Astrocyte (in vitro differentiated cells and primary cell): ENCODE data around the gene CHST9. TPM values are rescaled to one million over a fixed set of nuclear protein-coding genes. Genes with fewer than 3 reads are reported as not detected.

Experiments
- DNase-seq: peaks from one replicate; pipeline ENCODE4 v3.0.0-alpha.2; 2010; ENCODE audit warnings: low read depth
- FAIRE-seq: peaks from 2 replicates; lab custom pipeline; 2011; peaks lifted over from hg19 to GRCh38; lab: Jason Lieb, UNC
- H2AFZ ChIP-seq: 2 replicates; pipeline ENCODE4 v1.6.0; 2012; ENCODE audit warnings: low read depth, low read length, inconsistent platforms
- H3K27ac ChIP-seq: 2 replicates; pipeline ENCODE4 v1.5.1; 2011; ENCODE audit warnings: low read depth, low read length, inconsistent platforms
- H3K27me3 ChIP-seq: 2 replicates; pipeline ENCODE4 v1.6.0; 2011; ENCODE audit warnings: low read length, inconsistent platforms; ENCODE audit not compliant: insufficient read depth
- H3K36me3 ChIP-seq: 2 replicates; pipeline ENCODE4 v1.5.1; 2011; ENCODE audit warnings: low read length, inconsistent platforms; ENCODE audit not compliant: insufficient read depth
- H3K4me1 ChIP-seq: 2 replicates; pipeline ENCODE4 v1.5.1; 2011; ENCODE audit warnings: low read length, inconsistent platforms; ENCODE audit not compliant: insufficient read depth
- H3K4me2 ChIP-seq: 2 replicates; pipeline ENCODE4 v1.6.0; 2012; ENCODE audit warnings: low read length, inconsistent platforms
- H3K4me3 ChIP-seq: 2 replicates; pipeline ENCODE4 v1.5.1; 2011; ENCODE audit warnings: low read depth, mild to moderate bottlenecking, low read length, inconsistent platforms; ENCODE audit not compliant: insufficient read depth
- H3K79me2 ChIP-seq: 2 replicates; pipeline ENCODE4 v1.6.0; 2012; ENCODE audit warnings: mild to moderate bottlenecking, low read length, inconsistent platforms; ENCODE audit not compliant: insufficient read depth
- H3K9ac ChIP-seq: 2 replicates; pipeline ENCODE4 v1.6.0; 2012; ENCODE audit warnings: mild to moderate bottlenecking, low read length, inconsistent platforms
- H3K9me3 ChIP-seq: 2 replicates; pipeline ENCODE4 v1.5.1; 2012; ENCODE audit warnings: low read depth, mild to moderate bottlenecking, low read length, inconsistent platforms; ENCODE audit not compliant: insufficient read depth
- H4K20me1 ChIP-seq: 2 replicates; pipeline ENCODE4 v1.6.0; 2012; ENCODE audit warnings: low read length, inconsistent platforms; ENCODE audit not compliant: insufficient read depth
- H3K27ac Mint-ChIP-seq: one replicate; pipeline ENCODE4 v1.8.0; 2021; ENCODE audit warnings: mild to moderate bottlenecking, mixed read lengths; ENCODE audit not compliant: unreplicated experiment
- H3K27me3 Mint-ChIP-seq: one replicate; pipeline ENCODE4 v1.8.0; 2021; ENCODE audit warnings: low read depth, mixed read lengths; ENCODE audit not compliant: unreplicated experiment
- H3K36me3 Mint-ChIP-seq: one replicate; pipeline ENCODE4 v1.8.0; 2021; ENCODE audit warnings: low read depth, mixed read lengths; ENCODE audit not compliant: unreplicated experiment
- H3K4me1 Mint-ChIP-seq: one replicate; pipeline ENCODE4 v1.8.0; 2021; ENCODE audit warnings: low read depth, mixed read lengths; ENCODE audit not compliant: unreplicated experiment
- H3K4me3 Mint-ChIP-seq: one replicate; pipeline ENCODE4 v1.8.0; 2021; ENCODE audit warnings: mild to moderate bottlenecking, moderate library complexity, mixed read lengths; ENCODE audit not compliant: unreplicated experiment
- H3K9me3 Mint-ChIP-seq: one replicate; pipeline ENCODE4 v1.8.0; 2021; ENCODE audit warnings: mild to moderate bottlenecking, mixed read lengths; ENCODE audit not compliant: unreplicated experiment
- CTCF ChIP-seq: IDR thresholded peaks from 2 replicates; pipeline ENCODE4 v1.5.1; 2011; ENCODE audit warnings: low read depth, mild to moderate bottlenecking, inconsistent platforms, low read length, moderate library complexity; ENCODE audit not compliant: insufficient read depth
- EZH2 ChIP-seq: IDR thresholded peaks from 2 replicates; pipeline ENCODE4 v1.6.1; 2012; ENCODE audit warnings: mild to moderate bottlenecking, low read length, inconsistent platforms; ENCODE audit not compliant: insufficient read depth
- total RNA-seq: library from RNA; stranded (reverse); gene quantifications from 2 replicates; pipeline ENCODE4 v1.2.1, GENCODE V29; 2021

The CHST9 gene
- total RNA-seq, 1 donor from 2014 or later: 1.3 TPM

- Histone ChIP-seq H3K4me3 (no peak overlapping the region), H3K36me3 (no peaks in the 10 kb centered on the region), H2AFZ (no peak overlapping the region), H3K9me3 (no peaks in the 10 kb centered on the region), H3K79me2 (no peaks in the 10 kb centered on the region), H3K4me1 (no peaks in the 10 kb centered on the region), H3K9ac (no peak overlapping the region), H4K20me1 (no peaks in the 10 kb centered on the region), H3K27me3 (no peaks in the 10 kb centered on the region), H3K27ac (no peak overlapping the region), H3K4me2 (no peak overlapping the region)
- Mint-ChIP-seq H3K4me1 (peaks cover 2% of the 10 kb centered on the region), H3K9me3 (peaks cover 3% of the 10 kb centered on the region), H3K27me3 (peaks cover 5% of the 10 kb centered on the region), H3K27ac (no peak overlapping the region), H3K36me3 (no peaks in the 10 kb centered on the region), H3K4me3 (no peak overlapping the region)
- DNase-seq (no peak), FAIRE-seq (no peak)
- no peak for TF ChIP-seq CTCF
- TF ChIP-seq EZH2: no peak
Observed at GRCh38 chr18:26926066-26926675, 258.9 kb downstream of the CHST9 start.

GRCh38 chr18:26925313-26925712 lies 259.8 kb downstream of the CHST9 start:
- FAIRE-seq (no peak), DNase-seq (no peak)
- no peak overlapping the region for H3K4me3 ChIP-seq
- H3K36me3 ChIP-seq: no peaks in the 10 kb centered on the region
- H3K79me2 ChIP-seq: no peaks in the 10 kb centered on the region
- Mint-ChIP-seq H3K36me3 (no peaks in the 10 kb centered on the region), H3K9me3 (peaks cover 3% of the 10 kb centered on the region), H3K27ac (no peak overlapping the region), H3K4me1 (peaks cover 2% of the 10 kb centered on the region), H3K4me3 (no peak overlapping the region), H3K27me3 (peaks cover 5% of the 10 kb centered on the region)
- no peak overlapping the region for H3K4me2 ChIP-seq
- no peaks in the 10 kb centered on the region for H3K27me3 ChIP-seq
- H2AFZ ChIP-seq: no peak overlapping the region
- TF ChIP-seq CTCF (no peak), EZH2 (no peak)
- H3K9me3 ChIP-seq: no peaks in the 10 kb centered on the region
- H3K4me1 ChIP-seq: no peaks in the 10 kb centered on the region
- no peak overlapping the region for H3K9ac ChIP-seq
- H4K20me1 ChIP-seq: no peaks in the 10 kb centered on the region
- H3K27ac ChIP-seq: no peak overlapping the region

GRCh38 chr18:26922313-26922712 lies 262.8 kb downstream of the CHST9 start:
- H3K27ac Mint-ChIP-seq: no peak overlapping the region
- Histone ChIP-seq H3K4me1 (no peaks in the 10 kb centered on the region), H3K27me3 (no peaks in the 10 kb centered on the region), H3K9me3 (peaks cover 2% of the 10 kb centered on the region), H3K4me2 (no peak overlapping the region), H3K36me3 (no peaks in the 10 kb centered on the region), H2AFZ (no peak overlapping the region), H3K9ac (no peak overlapping the region), H3K4me3 (no peak overlapping the region), H3K79me2 (no peaks in the 10 kb centered on the region), H3K27ac (no peak overlapping the region), H4K20me1 (no peaks in the 10 kb centered on the region)
- no peaks in the 10 kb centered on the region for H3K9me3 Mint-ChIP-seq
- no peak overlapping the region for H3K4me3 Mint-ChIP-seq
- TF ChIP-seq CTCF: no peak
- TF ChIP-seq EZH2: no peak
- FAIRE-seq (no peak), DNase-seq (no peak)
- peaks cover 7% of the 10 kb centered on the region for H3K4me1 Mint-ChIP-seq
- H3K27me3 Mint-ChIP-seq: peaks cover 5% of the 10 kb centered on the region
- H3K36me3 Mint-ChIP-seq: no peaks in the 10 kb centered on the region
